ENCODE data around the gene RAB1B.

The RAB1B gene

GRCh38 chr11:66268244-66268951, at the start of gene RAB1B:
Gene RAB1B (plus strand): TSS chr11:66268639. CDS start chr11:66268680, 41 bp downstream.
- peak; percentile 81 for DNase-seq

GRCh38 chr11:66218846-66219620, 49.4 kb upstream of the RAB1B start:
- no peak for DNase-seq

- DNase-seq = no peak
Measured at GRCh38 chr11:66219846-66220565, 48.4 kb upstream of the RAB1B start.

- no peak for DNase-seq
Measured at GRCh38 chr11:66220566-66220935, 47.9 kb upstream of the RAB1B start.

GRCh38 chr11:66221012-66221411, 47.4 kb upstream of the RAB1B start:
- DNase-seq = no peak

- DNase-seq = no peak
Measured at GRCh38 chr11:66221726-66222236, 46.7 kb upstream of the RAB1B start.

- peak; percentile 41 for DNase-seq
Measured at GRCh38 chr11:66222358-66223149, 45.9 kb upstream of the RAB1B start.

GRCh38 chr11:66224226-66224855, 44.1 kb upstream of the RAB1B start:
- no peak for DNase-seq

- no peak for DNase-seq
Measured at GRCh38 chr11:66225066-66225465, 43.4 kb upstream of the RAB1B start.

- no peak for DNase-seq
Measured at GRCh38 chr11:66226101-66226500, 42.3 kb upstream of the RAB1B start.

- DNase-seq = no peak
Measured at GRCh38 chr11:66227700-66228099, 40.7 kb upstream of the RAB1B start.

GRCh38 chr11:66228521-66228920, 39.9 kb upstream of the RAB1B start:
- no peak for DNase-seq

GRCh38 chr11:66230156-66230555, 38.3 kb upstream of the RAB1B start:
- no peak for DNase-seq

- DNase-seq = no peak
Measured at GRCh38 chr11:66230978-66231377, 37.5 kb upstream of the RAB1B start.

- no peak for DNase-seq
Measured at GRCh38 chr11:66231561-66231960, 36.9 kb upstream of the RAB1B start.

- no peak for DNase-seq
Measured at GRCh38 chr11:66232769-66233168, 35.7 kb upstream of the RAB1B start.

GRCh38 chr11:66233301-66233700, 35.1 kb upstream of the RAB1B start:
- DNase-seq = no peak

- DNase-seq = no peak
Measured at GRCh38 chr11:66235141-66235540, 33.3 kb upstream of the RAB1B start.

GRCh38 chr11:66237867-66238266, 30.6 kb upstream of the RAB1B start:
- DNase-seq = no peak

GRCh38 chr11:66238786-66239413, 29.5 kb upstream of the RAB1B start:
- DNase-seq = no peak

GRCh38 chr11:66239511-66239910, 28.9 kb upstream of the RAB1B start:
- no peak for DNase-seq

Data from NCI-H524 treated with DMSO at 0.1 percent for 48 hours (cell line).